GM12892 (cell line): ENCODE results near the gene NADSYN1.

Experiments used
- POLR2A ChIP-seq: IDR thresholded peaks from 2 replicates; pipeline ENCODE4 v1.6.1; 2011; ENCODE audit warnings: low read depth, low read length, control low read depth
- POLR2AphosphoS5 ChIP-seq: IDR thresholded peaks from 2 replicates; pipeline ENCODE4 v1.6.1; 2011; ENCODE audit warnings: low read depth, low read length, control low read depth

DNA sequence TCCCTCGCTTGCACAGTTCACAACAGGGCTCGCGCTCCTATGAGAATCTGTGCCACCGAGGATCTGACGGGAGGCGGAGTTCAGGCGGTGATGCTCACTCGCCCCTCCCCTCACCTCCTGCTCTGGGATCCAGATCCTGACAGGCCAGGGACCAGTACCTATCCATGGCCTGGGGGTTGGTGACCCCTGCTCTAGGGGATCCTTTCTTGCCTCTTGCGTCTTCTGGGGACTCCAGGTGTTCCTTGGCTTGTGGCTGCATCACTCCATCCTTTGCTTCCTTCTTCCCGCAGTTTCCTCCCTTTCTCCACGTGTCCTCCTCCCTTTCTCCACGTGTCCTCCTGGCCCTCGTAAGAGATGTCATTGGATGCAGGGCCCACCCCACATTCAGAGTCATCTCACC lies 43.4 kb downstream of the NADSYN1 start:
- TF ChIP-seq POLR2A (no peak), POLR2AphosphoS5 (no peak)
